K562 (cell line): Measurements from ENCODE around the gene LOXL3. TPM values are rescaled to one million over a fixed set of nuclear protein-coding genes. Genes with fewer than 3 reads are reported as not detected.

Source experiments
- ETV6 ChIP-seq, 3 experiments: fragments of 150-350 bp in 1 of 3; sonication (generic) in 1 of 3; formaldehyde crosslinking in 1 of 3; IDR thresholded peaks; 2 replicates each; pipeline versions ENCODE4 v1.6.1 to v1.8.0; 2014 to 2022; ENCODE audit warnings: borderline replicate concordance in 2 of 3, low read depth in 2 of 3, antibody characterized with exemption in 1 of 3, low read length in 1 of 3, mild to moderate bottlenecking in 1 of 3, missing genetic modification reagents in 1 of 3
- FOXA1 ChIP-seq: fragments of 450-650 bp; IDR thresholded peaks from 2 replicates; pipeline ENCODE4 v1.6.1; 2016; ENCODE audit warnings: mild to moderate bottlenecking, borderline replicate concordance
- HNRNPUL1 ChIP-seq: fragments of 200-400 bp; formaldehyde crosslinking; IDR thresholded peaks from 2 replicates; pipeline ENCODE4 v1.6.1; 2017; ENCODE audit warnings: low read length
- ILF3 ChIP-seq: fragments of 450-650 bp; IDR thresholded peaks from 2 replicates; pipeline ENCODE4 v1.6.1; 2018; ENCODE audit warnings: antibody characterized with exemption, mild to moderate bottlenecking, moderate library complexity, borderline replicate concordance
- IRF2 ChIP-seq: sonication (generic); formaldehyde crosslinking; IDR thresholded peaks from 2 replicates; pipeline ENCODE4 v1.8.1; 2022; ENCODE audit warnings: mild to moderate bottlenecking, missing genetic modification reagents
- KLF6 ChIP-seq: fragments of 250-450 bp; sonication (Bioruptor Pico); IDR thresholded peaks from 2 replicates; pipeline ENCODE4 v1.4.0; 2020; ENCODE audit warnings: mild to moderate bottlenecking, moderate library complexity, borderline replicate concordance
- MYBL2 ChIP-seq, 2 experiments: fragments of 450-650 bp in 1 of 2; sonication (generic) in 1 of 2; formaldehyde crosslinking in 1 of 2; IDR thresholded peaks; 2 replicates each; pipeline versions ENCODE4 v1.6.1 to v1.8.1; 2017 to 2022; ENCODE audit warnings: borderline replicate concordance in 1 of 2, inconsistent platforms in 1 of 2, low read depth in 1 of 2, mild to moderate bottlenecking in 1 of 2, missing genetic modification reagents in 1 of 2, moderate library complexity in 1 of 2
- OTX1 ChIP-seq: fragments of 450-650 bp; formaldehyde crosslinking; IDR thresholded peaks from 2 replicates; pipeline ENCODE4 v1.4.0; 2022; ENCODE audit warnings: mild to moderate bottlenecking
- RBM15 ChIP-seq: fragments of 200-400 bp; formaldehyde crosslinking; IDR thresholded peaks from 2 replicates; pipeline ENCODE4 v1.6.1; 2018; ENCODE audit warnings: mild to moderate bottlenecking, low read length, moderate library complexity; ENCODE audit not compliant: insufficient read depth
- SAP30 ChIP-seq: fragments of 200-600 bp; sonication (generic); IDR thresholded peaks from 2 replicates; pipeline ENCODE4 v1.6.1; 2012; ENCODE audit warnings: borderline replicate concordance, low read depth, mild to moderate bottlenecking, moderate library complexity, low read length, control low read depth, inconsistent platforms; ENCODE audit not compliant: insufficient read depth, poor library complexity, severe bottlenecking
- ZC3H4 ChIP-seq: sonication (generic); formaldehyde crosslinking; IDR thresholded peaks from 2 replicates; pipeline ENCODE4 v1.9.0; 2021; ENCODE audit warnings: missing genetic modification reagents, borderline replicate concordance
- ZNF134 ChIP-seq: fragments of 250-450 bp; sonication (Bioruptor Pico); conservative IDR thresholded peaks from 2 replicates; pipeline ENCODE4 v1.4.0; 2020
- ZNF217 ChIP-seq: sonication (generic); formaldehyde crosslinking; IDR thresholded peaks from 2 replicates; pipeline ENCODE4 v1.8.0; 2022; ENCODE audit warnings: mild to moderate bottlenecking, missing genetic modification reagents
- ZNF778 ChIP-seq: fragments of 450-650 bp; formaldehyde crosslinking; IDR thresholded peaks from 2 replicates; pipeline ENCODE4 v1.4.0; 2020; ENCODE audit warnings: mild to moderate bottlenecking, moderate library complexity
- polyA plus RNA-seq, 8 experiments: library from polyadenylated mRNA; depleted of rRNA in 4 of 8; stranded (reverse) in 5 of 8; unstranded in 3 of 8; fragments of >200 nt; fragmentation: Nextera tagmentation in 2 of 8; fragmentation: Illumina TruSeq in 1 of 8; extraction: Ambion mirVana in 2 of 8; extraction: Trizol in 1 of 8; gene quantifications; 2 replicates each; pipeline versions ENCODE4 v1.2.1 to v1.2.3, GENCODE V29; 2011 to 2014; ENCODE audit warnings: inconsistent platforms in 1 of 8, missing spikeins in 1 of 8
- total RNA-seq, 7 experiments: library from RNA; depleted of rRNA in 6 of 7; stranded (reverse); fragments of >200 nt in 6 of 7; fragmentation: Illumina TruSeq in 2 of 7; extraction: Trizol in 2 of 7; gene quantifications; 2 replicates each; pipeline versions ENCODE4 v1.2.1 to v1.2.3, GENCODE V29; 2011 to 2021; ENCODE audit warnings: low replicate concordance in 1 of 7
- TF ChIP-seq, protein P1 (sequence below): fragments of 450-650 bp; conservative IDR thresholded peaks from 2 replicates; pipeline ENCODE4 v1.6.1; 2016; ENCODE audit warnings: missing genetic modification characterization, low read depth, mild to moderate bottlenecking, missing compliant biosample characterization, moderate library complexity
- TF ChIP-seq, protein P2 (sequence below): fragments of 200-800 bp; sonication (Bioruptor generic); IDR thresholded peaks from 2 replicates; pipeline ENCODE4 v1.6.1; 2016; ENCODE audit warnings: missing genetic modification characterization, missing compliant biosample characterization
- TF ChIP-seq, protein P3 (sequence below): sonication (generic); formaldehyde crosslinking; IDR thresholded peaks from 2 replicates; pipeline ENCODE4 v1.8.1; 2023; ENCODE audit warnings: mild to moderate bottlenecking, missing genetic modification reagents

Gene LOXL3
- total and polyA plus RNA-seq, 9 of the 15 experiments (the other 6 are each of a cell fraction or from before 2014, with no cell fraction given), result 0.22 to 0.99 (median 0.31) TPM

DNA sequence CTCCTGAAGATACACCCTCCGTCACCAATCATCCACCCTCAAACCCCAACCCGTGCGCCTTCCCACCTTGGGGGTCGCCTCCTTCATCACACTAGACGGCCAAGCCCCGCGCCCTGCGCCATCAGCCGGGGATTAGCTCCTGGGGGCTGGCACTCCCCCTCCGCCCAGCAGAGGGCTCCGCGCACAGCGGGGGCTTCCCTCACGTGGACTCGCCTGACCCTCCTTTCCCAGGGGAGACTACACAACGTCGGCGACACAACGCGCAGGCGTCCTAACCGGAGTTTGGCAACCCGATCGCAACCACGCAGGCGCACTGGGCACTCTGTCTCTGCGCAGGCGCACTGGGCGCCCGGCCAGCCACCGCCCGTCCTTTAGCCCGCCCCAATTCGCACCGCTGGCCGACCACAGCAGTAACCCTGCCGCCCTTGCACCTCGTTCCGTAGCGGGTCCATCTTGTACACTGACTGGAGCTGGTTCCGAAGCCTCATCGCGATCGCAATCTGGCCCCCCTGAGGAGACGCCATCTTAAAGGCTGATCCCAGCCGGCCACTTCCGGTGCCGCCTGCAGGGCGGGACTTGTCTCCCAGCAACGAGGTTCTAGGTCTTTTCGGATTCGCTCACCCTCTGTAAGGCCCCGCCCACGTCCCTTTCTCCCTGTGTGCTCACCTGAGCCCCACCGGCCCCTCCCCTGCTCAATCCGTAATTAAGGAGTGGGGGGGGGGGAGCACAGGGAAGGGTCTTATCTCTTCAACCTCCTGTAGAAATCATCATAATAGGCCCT, 46.4 kb downstream of the LOXL3 start, which contains the start of gene PCGF1 (continued):
- TF ChIP-seq ETV6 (IDR thresholded peaks at IDR 0.05; ENCODE audit: borderline replicate concordance in 1 of 2, low read depth in 2 of 2, low read length in 1 of 2) (no peak), ETV6 (CRISPR knock-in tag; IDR thresholded peaks at IDR 0.05; ENCODE audit: borderline replicate concordance) (no peak), KLF6 (CRISPR knock-in tag) (0 out of 2 replicates have a peak, but pooled peaks have one; percentile 2), RBM15 (no peak), OTX1 (CRISPR knock-in tag) (peak; percentile 65; the same call in 1 of the 2 replicates), ZNF217 (CRISPR knock-in tag) (no peak), ZNF134 (CRISPR knock-in tag) (no peak), FOXA1 (no peak), IRF2 (CRISPR knock-in tag) (no peak), ZC3H4 (CRISPR knock-in tag) (no peak), ILF3 (no peak), MYBL2 (IDR thresholded peaks at IDR 0.05; ENCODE audit: low read depth) (no peak), MYBL2 (CRISPR knock-in tag; IDR thresholded peaks at IDR 0.05; ENCODE audit: borderline replicate concordance) (no peak), ZNF778 (no peak), HNRNPUL1 (no peak), SAP30 (no peak)
- TF ChIP-seq, protein P1, sequence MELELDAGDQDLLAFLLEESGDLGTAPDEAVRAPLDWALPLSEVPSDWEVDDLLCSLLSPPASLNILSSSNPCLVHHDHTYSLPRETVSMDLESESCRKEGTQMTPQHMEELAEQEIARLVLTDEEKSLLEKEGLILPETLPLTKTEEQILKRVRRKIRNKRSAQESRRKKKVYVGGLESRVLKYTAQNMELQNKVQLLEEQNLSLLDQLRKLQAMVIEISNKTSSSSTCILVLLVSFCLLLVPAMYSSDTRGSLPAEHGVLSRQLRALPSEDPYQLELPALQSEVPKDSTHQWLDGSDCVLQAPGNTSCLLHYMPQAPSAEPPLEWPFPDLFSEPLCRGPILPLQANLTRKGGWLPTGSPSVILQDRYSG (tag), result no peak
- TF ChIP-seq, protein P2, sequence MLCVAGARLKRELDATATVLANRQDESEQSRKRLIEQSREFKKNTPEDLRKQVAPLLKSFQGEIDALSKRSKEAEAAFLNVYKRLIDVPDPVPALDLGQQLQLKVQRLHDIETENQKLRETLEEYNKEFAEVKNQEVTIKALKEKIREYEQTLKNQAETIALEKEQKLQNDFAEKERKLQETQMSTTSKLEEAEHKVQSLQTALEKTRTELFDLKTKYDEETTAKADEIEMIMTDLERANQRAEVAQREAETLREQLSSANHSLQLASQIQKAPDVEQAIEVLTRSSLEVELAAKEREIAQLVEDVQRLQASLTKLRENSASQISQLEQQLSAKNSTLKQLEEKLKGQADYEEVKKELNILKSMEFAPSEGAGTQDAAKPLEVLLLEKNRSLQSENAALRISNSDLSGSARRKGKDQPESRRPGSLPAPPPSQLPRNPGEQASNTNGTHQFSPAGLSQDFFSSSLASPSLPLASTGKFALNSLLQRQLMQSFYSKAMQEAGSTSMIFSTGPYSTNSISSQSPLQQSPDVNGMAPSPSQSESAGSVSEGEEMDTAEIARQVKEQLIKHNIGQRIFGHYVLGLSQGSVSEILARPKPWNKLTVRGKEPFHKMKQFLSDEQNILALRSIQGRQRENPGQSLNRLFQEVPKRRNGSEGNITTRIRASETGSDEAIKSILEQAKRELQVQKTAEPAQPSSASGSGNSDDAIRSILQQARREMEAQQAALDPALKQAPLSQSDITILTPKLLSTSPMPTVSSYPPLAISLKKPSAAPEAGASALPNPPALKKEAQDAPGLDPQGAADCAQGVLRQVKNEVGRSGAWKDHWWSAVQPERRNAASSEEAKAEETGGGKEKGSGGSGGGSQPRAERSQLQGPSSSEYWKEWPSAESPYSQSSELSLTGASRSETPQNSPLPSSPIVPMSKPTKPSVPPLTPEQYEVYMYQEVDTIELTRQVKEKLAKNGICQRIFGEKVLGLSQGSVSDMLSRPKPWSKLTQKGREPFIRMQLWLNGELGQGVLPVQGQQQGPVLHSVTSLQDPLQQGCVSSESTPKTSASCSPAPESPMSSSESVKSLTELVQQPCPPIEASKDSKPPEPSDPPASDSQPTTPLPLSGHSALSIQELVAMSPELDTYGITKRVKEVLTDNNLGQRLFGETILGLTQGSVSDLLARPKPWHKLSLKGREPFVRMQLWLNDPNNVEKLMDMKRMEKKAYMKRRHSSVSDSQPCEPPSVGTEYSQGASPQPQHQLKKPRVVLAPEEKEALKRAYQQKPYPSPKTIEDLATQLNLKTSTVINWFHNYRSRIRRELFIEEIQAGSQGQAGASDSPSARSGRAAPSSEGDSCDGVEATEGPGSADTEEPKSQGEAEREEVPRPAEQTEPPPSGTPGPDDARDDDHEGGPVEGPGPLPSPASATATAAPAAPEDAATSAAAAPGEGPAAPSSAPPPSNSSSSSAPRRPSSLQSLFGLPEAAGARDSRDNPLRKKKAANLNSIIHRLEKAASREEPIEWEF (CRISPR knock-in tag), result no peak
- TF ChIP-seq, protein P3, sequence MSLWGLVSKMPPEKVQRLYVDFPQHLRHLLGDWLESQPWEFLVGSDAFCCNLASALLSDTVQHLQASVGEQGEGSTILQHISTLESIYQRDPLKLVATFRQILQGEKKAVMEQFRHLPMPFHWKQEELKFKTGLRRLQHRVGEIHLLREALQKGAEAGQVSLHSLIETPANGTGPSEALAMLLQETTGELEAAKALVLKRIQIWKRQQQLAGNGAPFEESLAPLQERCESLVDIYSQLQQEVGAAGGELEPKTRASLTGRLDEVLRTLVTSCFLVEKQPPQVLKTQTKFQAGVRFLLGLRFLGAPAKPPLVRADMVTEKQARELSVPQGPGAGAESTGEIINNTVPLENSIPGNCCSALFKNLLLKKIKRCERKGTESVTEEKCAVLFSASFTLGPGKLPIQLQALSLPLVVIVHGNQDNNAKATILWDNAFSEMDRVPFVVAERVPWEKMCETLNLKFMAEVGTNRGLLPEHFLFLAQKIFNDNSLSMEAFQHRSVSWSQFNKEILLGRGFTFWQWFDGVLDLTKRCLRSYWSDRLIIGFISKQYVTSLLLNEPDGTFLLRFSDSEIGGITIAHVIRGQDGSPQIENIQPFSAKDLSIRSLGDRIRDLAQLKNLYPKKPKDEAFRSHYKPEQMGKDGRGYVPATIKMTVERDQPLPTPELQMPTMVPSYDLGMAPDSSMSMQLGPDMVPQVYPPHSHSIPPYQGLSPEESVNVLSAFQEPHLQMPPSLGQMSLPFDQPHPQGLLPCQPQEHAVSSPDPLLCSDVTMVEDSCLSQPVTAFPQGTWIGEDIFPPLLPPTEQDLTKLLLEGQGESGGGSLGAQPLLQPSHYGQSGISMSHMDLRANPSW (CRISPR knock-in tag), result 0 out of 2 replicates have a peak, but pooled peaks have one; percentile 55
